ENCODE data around the gene RCBTB1.

Gene RCBTB1

GRCh38 chr13:49524740-49525501, 60.4 kb downstream of the RCBTB1 start:
- no peak overlapping the region for H3K27ac ChIP-seq
- TF ChIP-seq CTCF (conservative IDR thresholded peaks at IDR 0.05): no peak

GRCh38 chr13:49521224-49521623, 64.1 kb downstream of the RCBTB1 start:
- no peak for TF ChIP-seq CTCF (conservative IDR thresholded peaks at IDR 0.05)
- no peak overlapping the region for H3K27ac ChIP-seq

GRCh38 chr13:49517461-49517860, 67.9 kb downstream of the RCBTB1 start:
- H3K27ac ChIP-seq: no peak overlapping the region
- no peak; the same call in 1 of the 2 replicates for TF ChIP-seq CTCF (conservative IDR thresholded peaks at IDR 0.05)

- no peak overlapping the region for H3K27ac ChIP-seq
- TF ChIP-seq CTCF (conservative IDR thresholded peaks at IDR 0.05): no peak
Observed at GRCh38 chr13:49516467-49516866, 68.9 kb downstream of the RCBTB1 start.

GRCh38 chr13:49512578-49512977, 72.8 kb downstream of the RCBTB1 start:
- H3K27ac ChIP-seq: no peak overlapping the region
- no peak for TF ChIP-seq CTCF (conservative IDR thresholded peaks at IDR 0.05)

- H3K27ac ChIP-seq: no peak overlapping the region
- TF ChIP-seq CTCF (conservative IDR thresholded peaks at IDR 0.05): no peak
Observed at GRCh38 chr13:49503951-49504350, 81.4 kb downstream of the RCBTB1 start.

- no peak for TF ChIP-seq CTCF (conservative IDR thresholded peaks at IDR 0.05)
- no peak overlapping the region for H3K27ac ChIP-seq
Observed at GRCh38 chr13:49502954-49503353, 82.4 kb downstream of the RCBTB1 start.
